Measurements from ENCODE around the gene CCR3. TPM values are rescaled to one million over a fixed set of nuclear protein-coding genes. Genes with fewer than 3 reads are reported as not detected.

CCR3 gene
- total and polyA plus RNA-seq, 2 donors = 0.27 to 0.33 TPM

DNA sequence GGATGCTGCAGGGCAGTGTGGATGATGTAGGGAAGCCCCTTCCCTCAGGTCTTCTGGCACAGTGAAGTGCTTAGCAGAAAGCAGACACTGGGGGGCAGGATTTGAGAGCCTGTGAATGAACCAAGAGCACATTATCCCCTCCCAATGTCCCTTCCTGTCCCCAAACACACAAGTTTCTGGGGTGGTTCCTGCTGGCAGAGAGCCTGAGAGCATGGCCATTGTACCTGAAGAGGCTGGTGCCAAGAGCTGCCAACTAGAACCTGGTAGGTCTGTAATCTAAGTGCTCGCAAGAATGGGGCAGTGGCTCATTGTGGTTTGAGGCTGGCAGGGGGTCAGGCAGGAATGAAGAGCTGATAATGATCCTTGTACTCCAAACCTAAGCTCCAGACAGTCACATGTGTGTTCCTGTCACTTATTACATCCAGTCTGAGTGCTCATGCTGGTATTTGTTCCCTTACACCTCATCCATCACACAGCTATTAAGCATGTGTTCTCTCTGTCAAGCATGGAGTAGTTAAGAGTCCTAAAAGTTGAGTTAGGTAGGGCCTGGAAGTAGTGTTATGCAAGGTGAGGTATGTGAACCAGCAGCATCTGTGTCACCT is 27.4 kb upstream of the CCR3 start:
- Histone ChIP-seq H3K4me3 (ENCODE audit: low read length in 2 of 2) (no peak overlapping the region), H3K9me3 (ENCODE audit: control insufficient read depth in 2 of 2, insufficient read depth in 1 of 2, low read length in 1 of 2) (no peaks in the 10 kb centered on the region), H3K27ac (ENCODE audit: low read depth in 1 of 2, low read length in 1 of 2) (no peak overlapping the region), H3K27me3 (ENCODE audit: control insufficient read depth in 2 of 2, insufficient read depth in 1 of 2, low read length in 1 of 2) (no peaks in the 10 kb centered on the region), H3K36me3 (ENCODE audit: control insufficient read depth in 2 of 2, insufficient read depth in 2 of 2, low read length in 1 of 2) (no peaks in the 10 kb centered on the region), H3K4me1 (ENCODE audit: control insufficient read depth in 2 of 2, insufficient read depth in 2 of 2, low read length in 2 of 2) (peaks cover 14 to 50% of the 10 kb centered on the region in 2 donors)
- 98% methylated on average over 1 of the region's 1 CpG for WGBS
- peak in 3 of 9 donors; percentile 27 to 73 (median 45) for DNase-seq (ENCODE audit: low read depth in 6 of 9, low spot score in 9 of 9)

DNA sequence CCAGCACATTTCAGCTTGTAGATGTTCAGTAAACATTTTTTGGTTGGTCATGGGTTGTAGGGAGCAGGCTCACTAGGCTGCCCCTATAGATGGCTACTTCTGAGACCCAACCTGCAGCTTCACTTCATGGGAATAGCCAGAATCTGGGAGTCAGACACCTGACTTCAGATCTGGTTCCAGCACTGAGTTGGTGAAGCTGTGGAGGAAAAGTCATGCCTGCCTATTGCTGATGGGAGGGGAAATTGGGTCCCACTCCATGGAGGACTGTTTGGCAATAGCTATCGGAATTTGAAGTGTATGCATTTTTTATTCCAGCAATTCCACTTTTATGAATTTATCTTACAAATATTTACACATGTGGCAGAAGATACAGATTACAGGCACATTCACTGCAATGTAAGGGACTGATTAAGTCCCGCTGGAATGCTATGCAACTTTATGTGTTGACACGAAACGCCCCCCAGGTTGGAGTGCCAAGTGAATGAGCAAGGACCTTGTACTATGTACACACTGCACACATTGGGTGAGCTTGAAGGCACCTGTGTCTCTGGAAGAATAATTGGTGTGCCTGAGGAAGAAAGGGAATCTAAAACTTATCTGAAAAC is 26.3 kb upstream of the CCR3 start:
- no peaks in the 10 kb centered on the region for H3K36me3 ChIP-seq (ENCODE audit: control insufficient read depth in 2 of 2, insufficient read depth in 2 of 2, low read length in 1 of 2)
- no peak overlapping the region for H3K4me3 ChIP-seq (ENCODE audit: low read length in 2 of 2)
- DNase-seq (ENCODE audit: low read depth in 6 of 9, low spot score in 9 of 9) = no peak
- H3K4me1 ChIP-seq (ENCODE audit: control insufficient read depth in 2 of 2, insufficient read depth in 2 of 2, low read length in 2 of 2) = peaks cover 14 to 40% of the 10 kb centered on the region in 2 donors
- no peak overlapping the region for H3K27ac ChIP-seq (ENCODE audit: low read depth in 1 of 2, low read length in 1 of 2)
- H3K27me3 ChIP-seq (ENCODE audit: control insufficient read depth in 2 of 2, insufficient read depth in 1 of 2, low read length in 1 of 2) = no peaks in the 10 kb centered on the region
- WGBS = 96% methylated on average over 4 of the region's 4 CpGs
- H3K9me3 ChIP-seq (ENCODE audit: control insufficient read depth in 2 of 2, insufficient read depth in 1 of 2, low read length in 1 of 2) = no peaks in the 10 kb centered on the region

DNA sequence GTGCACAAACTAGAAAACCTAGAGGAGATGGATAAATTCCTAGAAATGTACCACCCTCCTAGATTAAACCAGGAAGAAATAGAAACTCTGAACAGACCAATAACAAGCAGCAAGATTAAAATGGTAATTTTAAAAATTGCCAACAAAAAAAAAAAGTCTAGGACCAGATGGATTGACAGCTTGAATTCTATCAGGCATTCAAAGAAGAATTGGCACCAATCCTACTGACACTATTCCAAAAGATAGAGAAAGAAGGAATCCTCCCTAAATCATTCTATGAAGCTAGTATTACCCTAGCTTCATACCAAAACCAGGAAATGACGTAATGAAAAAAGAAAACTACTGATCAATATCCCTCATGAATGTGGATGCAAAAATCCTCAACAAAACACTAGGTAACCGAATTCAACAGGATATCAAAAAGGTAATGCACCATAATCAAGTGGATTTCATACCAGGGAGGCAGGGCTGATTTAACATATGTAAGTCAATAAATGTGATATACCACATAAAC is 24.0 kb upstream of the CCR3 start:
- Histone ChIP-seq H3K4me1 (ENCODE audit: control insufficient read depth in 2 of 2, insufficient read depth in 2 of 2, low read length in 2 of 2) (peaks cover 12 to 38% of the 10 kb centered on the region in 2 donors), H3K4me3 (ENCODE audit: low read length in 2 of 2) (no peak overlapping the region), H3K27ac (ENCODE audit: low read depth in 1 of 2, low read length in 1 of 2) (no peak overlapping the region), H3K27me3 (ENCODE audit: control insufficient read depth in 2 of 2, insufficient read depth in 1 of 2, low read length in 1 of 2) (no peaks in the 10 kb centered on the region), H3K9me3 (ENCODE audit: control insufficient read depth in 2 of 2, insufficient read depth in 1 of 2, low read length in 1 of 2) (no peaks in the 10 kb centered on the region), H3K36me3 (ENCODE audit: control insufficient read depth in 2 of 2, insufficient read depth in 2 of 2, low read length in 1 of 2) (no peaks in the 10 kb centered on the region)
- WGBS = 73% methylated on average over 2 of the region's 2 CpGs
- no peak for DNase-seq (ENCODE audit: low read depth in 6 of 9, low spot score in 9 of 9)

DNA sequence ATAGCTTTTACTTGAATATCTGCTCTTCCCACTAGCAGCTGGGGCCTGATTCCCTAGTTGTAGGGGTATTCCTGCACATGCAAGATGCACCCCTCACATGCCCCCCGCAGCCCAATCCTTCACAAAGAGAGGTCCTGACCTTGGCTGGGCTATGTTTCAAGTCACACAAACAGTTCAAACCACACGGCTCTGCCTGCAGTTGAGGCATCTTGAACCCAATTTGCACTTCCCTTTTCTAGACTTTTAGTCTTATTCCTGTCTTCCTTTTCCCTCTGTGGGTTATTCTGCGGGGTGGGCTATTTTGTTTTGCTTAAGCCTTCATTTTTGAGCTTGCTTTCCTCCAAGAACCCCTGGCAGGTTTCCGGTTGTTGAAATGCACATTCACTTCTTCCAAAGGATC is 20.9 kb upstream of the CCR3 start:
- no peak overlapping the region for H3K27ac ChIP-seq (ENCODE audit: low read depth in 1 of 2, low read length in 1 of 2)
- no peak overlapping the region for H3K4me3 ChIP-seq (ENCODE audit: low read length in 2 of 2)
- H3K9me3 ChIP-seq (ENCODE audit: control insufficient read depth in 2 of 2, insufficient read depth in 1 of 2, low read length in 1 of 2) = no peaks in the 10 kb centered on the region
- DNase-seq (ENCODE audit: low read depth in 6 of 9, low spot score in 9 of 9) = peak in 1 of 9 donors; percentile 33
- H3K27me3 ChIP-seq (ENCODE audit: control insufficient read depth in 2 of 2, insufficient read depth in 1 of 2, low read length in 1 of 2) = no peaks in the 10 kb centered on the region
- H3K36me3 ChIP-seq (ENCODE audit: control insufficient read depth in 2 of 2, insufficient read depth in 2 of 2, low read length in 1 of 2) = no peaks in the 10 kb centered on the region
- H3K4me1 ChIP-seq (ENCODE audit: control insufficient read depth in 2 of 2, insufficient read depth in 2 of 2, low read length in 2 of 2) = peaks cover 0 to 15% of the 10 kb centered on the region in 2 donors
- WGBS = 8% methylated on average over 4 of the region's 4 CpGs

DNA sequence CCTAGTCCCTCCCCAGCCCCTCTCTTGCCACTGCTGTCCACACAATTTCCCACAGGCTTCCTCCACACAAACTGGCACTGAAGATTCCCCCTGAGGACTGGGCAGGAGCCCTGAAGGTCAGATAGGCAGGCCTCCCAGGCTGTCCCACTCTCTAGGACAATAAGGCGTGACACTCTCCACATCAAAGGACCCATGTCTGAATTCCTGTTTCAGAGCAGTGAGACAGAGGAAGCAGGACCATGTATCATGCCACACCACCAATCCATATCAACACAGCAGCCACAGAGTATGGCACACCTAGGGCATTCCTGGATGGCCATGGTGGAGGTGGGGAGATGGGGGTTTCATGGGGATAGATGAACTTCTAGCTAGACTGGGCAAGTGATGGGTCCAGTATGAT is 20.3 kb upstream of the CCR3 start:
- no peak for DNase-seq (ENCODE audit: low read depth in 6 of 9, low spot score in 9 of 9)
- H3K27ac ChIP-seq (ENCODE audit: low read depth in 1 of 2, low read length in 1 of 2) = no peak overlapping the region
- peaks cover 0 to 15% of the 10 kb centered on the region in 2 donors for H3K4me1 ChIP-seq (ENCODE audit: control insufficient read depth in 2 of 2, insufficient read depth in 2 of 2, low read length in 2 of 2)
- H3K9me3 ChIP-seq (ENCODE audit: control insufficient read depth in 2 of 2, insufficient read depth in 1 of 2, low read length in 1 of 2) = no peaks in the 10 kb centered on the region
- H3K36me3 ChIP-seq (ENCODE audit: control insufficient read depth in 2 of 2, insufficient read depth in 2 of 2, low read length in 1 of 2) = no peaks in the 10 kb centered on the region
- H3K27me3 ChIP-seq (ENCODE audit: control insufficient read depth in 2 of 2, insufficient read depth in 1 of 2, low read length in 1 of 2) = no peaks in the 10 kb centered on the region
- WGBS = 81% methylated on average over 1 of the region's 1 CpG
- H3K4me3 ChIP-seq (ENCODE audit: low read length in 2 of 2) = no peak overlapping the region

DNA sequence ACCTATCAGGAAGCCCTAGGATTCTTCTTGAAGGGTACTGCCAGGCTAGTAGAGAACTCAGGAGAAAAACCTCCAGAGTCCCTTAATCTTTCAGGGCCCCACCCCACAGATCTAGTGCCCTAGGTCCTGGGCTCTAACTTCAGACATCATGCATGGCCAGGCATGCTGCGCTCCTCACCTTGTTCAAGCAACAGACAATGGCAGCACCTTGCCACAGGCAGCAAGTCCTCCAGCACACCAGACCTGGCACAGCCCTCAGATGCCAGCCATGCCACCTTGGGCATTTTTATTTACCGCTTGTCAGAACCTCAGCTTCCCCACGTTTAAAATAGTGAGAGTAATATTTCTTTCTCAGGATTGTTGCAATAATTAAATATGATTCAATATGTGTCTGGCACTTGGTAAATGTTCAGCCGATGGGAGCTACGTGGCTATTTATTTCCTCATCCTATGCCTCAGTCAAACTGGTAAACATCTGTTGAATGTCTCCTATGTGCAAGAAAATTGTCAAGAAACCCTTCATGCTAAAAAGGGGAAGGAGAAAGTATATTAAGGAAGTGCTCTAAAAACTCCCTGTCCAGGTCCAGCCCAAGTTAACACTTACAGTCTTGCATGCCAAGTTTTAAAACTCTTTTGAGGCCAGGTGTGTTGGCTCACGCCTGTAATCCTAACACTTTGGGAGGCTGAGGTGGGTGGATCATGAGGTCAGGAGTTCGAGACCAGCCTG is 19.7 kb upstream of the CCR3 start:
- Histone ChIP-seq H3K27ac (ENCODE audit: low read depth in 1 of 2, low read length in 1 of 2) (no peak overlapping the region), H3K4me3 (ENCODE audit: low read length in 2 of 2) (no peak overlapping the region), H3K9me3 (ENCODE audit: control insufficient read depth in 2 of 2, insufficient read depth in 1 of 2, low read length in 1 of 2) (no peaks in the 10 kb centered on the region), H3K27me3 (ENCODE audit: control insufficient read depth in 2 of 2, insufficient read depth in 1 of 2, low read length in 1 of 2) (no peaks in the 10 kb centered on the region), H3K4me1 (ENCODE audit: control insufficient read depth in 2 of 2, insufficient read depth in 2 of 2, low read length in 2 of 2) (peaks cover 0 to 15% of the 10 kb centered on the region in 2 donors), H3K36me3 (ENCODE audit: control insufficient read depth in 2 of 2, insufficient read depth in 2 of 2, low read length in 1 of 2) (no peaks in the 10 kb centered on the region)
- 65% methylated on average over 7 of the region's 7 CpGs for WGBS
- no peak for DNase-seq (ENCODE audit: low read depth in 6 of 9, low spot score in 9 of 9)

DNA sequence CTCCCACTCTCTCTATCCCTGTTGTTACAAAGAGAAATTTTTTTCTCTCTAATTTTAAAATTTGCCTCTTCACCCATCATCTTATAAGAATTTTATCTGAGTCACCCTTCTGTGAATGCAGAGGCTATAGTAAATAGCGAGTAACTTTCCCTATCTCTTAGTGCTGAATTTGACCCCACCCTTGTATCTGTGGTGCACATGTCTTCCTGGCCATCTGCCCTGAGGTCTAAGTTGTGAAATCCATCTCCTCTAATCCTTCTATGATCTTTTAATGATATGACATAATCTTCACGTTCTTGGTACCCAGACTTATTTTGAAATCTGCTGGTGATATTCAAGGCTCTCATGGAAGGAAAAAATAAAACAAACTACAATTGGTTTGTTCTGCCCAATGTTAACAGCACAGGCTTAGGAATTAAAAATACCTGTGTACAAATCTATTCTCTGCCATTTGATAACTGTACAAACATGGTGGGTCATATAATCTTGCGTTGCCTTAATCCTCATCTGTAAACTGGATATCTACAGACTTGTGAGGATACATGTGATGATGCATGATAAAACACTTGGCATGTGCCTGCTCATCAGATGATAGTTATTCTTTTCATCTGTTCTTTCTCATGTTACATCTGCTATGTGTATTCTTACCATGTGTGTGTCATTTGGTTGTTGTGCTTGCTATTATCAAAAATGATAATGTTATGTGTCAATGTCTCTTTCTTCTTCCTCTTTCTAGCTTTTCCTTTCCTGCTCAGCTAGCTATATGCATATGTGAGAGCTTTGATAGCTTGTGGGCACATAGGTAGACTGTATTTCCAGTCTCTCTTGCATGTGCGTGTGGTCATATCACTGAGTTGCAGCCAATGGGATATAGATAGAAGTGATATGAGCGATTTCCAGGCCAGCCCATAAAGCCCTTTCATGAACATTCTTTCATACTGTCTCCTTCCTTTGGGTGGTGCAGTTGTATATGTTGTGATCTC is 13.7 kb upstream of the CCR3 start:
- 73% methylated on average over 5 of the region's 5 CpGs for WGBS
- no peak overlapping the region for H3K27ac ChIP-seq (ENCODE audit: low read depth in 1 of 2, low read length in 1 of 2)
- no peaks in the 10 kb centered on the region for H3K4me1 ChIP-seq (ENCODE audit: control insufficient read depth in 2 of 2, insufficient read depth in 2 of 2, low read length in 2 of 2)
- H3K4me3 ChIP-seq (ENCODE audit: low read length in 2 of 2) = no peak overlapping the region
- no peaks in the 10 kb centered on the region for H3K36me3 ChIP-seq (ENCODE audit: control insufficient read depth in 2 of 2, insufficient read depth in 2 of 2, low read length in 1 of 2)
- DNase-seq (ENCODE audit: low read depth in 6 of 9, low spot score in 9 of 9) = no peak
- no peaks in the 10 kb centered on the region for H3K9me3 ChIP-seq (ENCODE audit: control insufficient read depth in 2 of 2, insufficient read depth in 1 of 2, low read length in 1 of 2)
- no peaks in the 10 kb centered on the region for H3K27me3 ChIP-seq (ENCODE audit: control insufficient read depth in 2 of 2, insufficient read depth in 1 of 2, low read length in 1 of 2)

DNA sequence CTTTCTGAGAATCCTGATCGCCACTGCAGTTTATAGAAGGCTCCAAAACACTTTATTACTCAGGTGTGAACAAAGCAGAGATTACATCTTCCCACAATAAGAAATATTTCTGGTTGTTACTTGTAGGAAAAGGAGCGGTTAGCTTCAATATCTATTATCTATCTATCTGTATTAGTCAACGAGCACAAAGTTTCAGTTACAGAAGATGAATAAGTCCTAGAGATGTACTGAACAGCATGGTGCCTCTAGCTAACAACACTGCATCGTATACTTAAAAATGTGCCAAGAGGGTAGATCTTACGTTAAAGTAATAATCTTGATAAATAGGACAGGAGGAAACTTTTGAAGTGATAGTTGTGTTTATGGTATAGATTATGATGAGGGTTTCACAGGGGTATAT is 10.9 kb upstream of the CCR3 start:
- Histone ChIP-seq H3K27ac (ENCODE audit: low read depth in 1 of 2, low read length in 1 of 2) (no peak overlapping the region), H3K4me3 (ENCODE audit: low read length in 2 of 2) (no peak overlapping the region), H3K9me3 (ENCODE audit: control insufficient read depth in 2 of 2, insufficient read depth in 1 of 2, low read length in 1 of 2) (no peaks in the 10 kb centered on the region), H3K27me3 (ENCODE audit: control insufficient read depth in 2 of 2, insufficient read depth in 1 of 2, low read length in 1 of 2) (no peaks in the 10 kb centered on the region), H3K36me3 (ENCODE audit: control insufficient read depth in 2 of 2, insufficient read depth in 2 of 2, low read length in 1 of 2) (no peaks in the 10 kb centered on the region), H3K4me1 (ENCODE audit: control insufficient read depth in 2 of 2, insufficient read depth in 2 of 2, low read length in 2 of 2) (peaks cover 0 to 10% of the 10 kb centered on the region in 2 donors)
- no peak for DNase-seq (ENCODE audit: low read depth in 6 of 9, low spot score in 9 of 9)
- WGBS = 95% methylated on average over 5 of the region's 5 CpGs

Data from thymus (tissue), 11 donors.